Activated T-cell treated with anti-CD3 and anti-CD28 coated beads for 1 hour (primary cell): ENCODE data around the gene PLCG1.
"Not testable (repeated sequence)": the region's sequence is repeated elsewhere in the genome, so short reads cannot be mapped to it uniquely, and the experiment has no call there.

Experiments
- DNase-seq: peaks from one replicate; pipeline ENCODE4 v3.0.0-alpha.2; 2020; ENCODE audit warnings: low read depth

Gene PLCG1

DNA sequence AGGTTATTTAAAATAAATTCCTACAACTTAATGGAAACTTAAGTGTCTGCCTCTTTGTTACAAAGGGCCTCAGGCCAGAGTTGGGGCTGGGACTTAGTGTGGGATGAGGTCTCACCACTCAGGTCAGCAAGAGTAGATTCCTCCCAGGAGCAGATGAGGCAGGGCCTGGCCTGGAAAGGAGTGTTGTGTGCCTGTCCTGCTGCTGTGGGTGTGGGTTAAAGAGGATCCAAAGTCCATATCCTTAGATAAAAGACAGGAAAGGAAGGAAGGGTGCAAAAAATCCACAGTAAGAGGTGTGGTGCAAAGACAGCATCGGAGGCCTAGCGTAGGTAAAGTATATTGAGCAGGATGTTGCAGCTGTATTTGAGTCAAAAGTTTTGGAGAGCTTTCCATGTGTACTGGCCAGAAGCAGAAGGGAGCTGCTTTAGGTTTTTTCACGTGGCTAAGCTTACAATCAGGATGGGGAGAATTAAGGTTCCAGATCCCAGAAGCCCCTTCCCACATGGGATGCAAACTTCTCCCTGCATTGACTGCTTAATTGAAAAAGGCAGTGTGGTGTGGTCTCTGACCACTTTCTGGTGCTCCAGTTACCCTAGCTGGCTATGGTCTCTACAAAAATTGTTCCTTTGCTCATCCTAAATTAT, 12.8 kb upstream of the PLCG1 start:
- DNase-seq = no peak

DNA sequence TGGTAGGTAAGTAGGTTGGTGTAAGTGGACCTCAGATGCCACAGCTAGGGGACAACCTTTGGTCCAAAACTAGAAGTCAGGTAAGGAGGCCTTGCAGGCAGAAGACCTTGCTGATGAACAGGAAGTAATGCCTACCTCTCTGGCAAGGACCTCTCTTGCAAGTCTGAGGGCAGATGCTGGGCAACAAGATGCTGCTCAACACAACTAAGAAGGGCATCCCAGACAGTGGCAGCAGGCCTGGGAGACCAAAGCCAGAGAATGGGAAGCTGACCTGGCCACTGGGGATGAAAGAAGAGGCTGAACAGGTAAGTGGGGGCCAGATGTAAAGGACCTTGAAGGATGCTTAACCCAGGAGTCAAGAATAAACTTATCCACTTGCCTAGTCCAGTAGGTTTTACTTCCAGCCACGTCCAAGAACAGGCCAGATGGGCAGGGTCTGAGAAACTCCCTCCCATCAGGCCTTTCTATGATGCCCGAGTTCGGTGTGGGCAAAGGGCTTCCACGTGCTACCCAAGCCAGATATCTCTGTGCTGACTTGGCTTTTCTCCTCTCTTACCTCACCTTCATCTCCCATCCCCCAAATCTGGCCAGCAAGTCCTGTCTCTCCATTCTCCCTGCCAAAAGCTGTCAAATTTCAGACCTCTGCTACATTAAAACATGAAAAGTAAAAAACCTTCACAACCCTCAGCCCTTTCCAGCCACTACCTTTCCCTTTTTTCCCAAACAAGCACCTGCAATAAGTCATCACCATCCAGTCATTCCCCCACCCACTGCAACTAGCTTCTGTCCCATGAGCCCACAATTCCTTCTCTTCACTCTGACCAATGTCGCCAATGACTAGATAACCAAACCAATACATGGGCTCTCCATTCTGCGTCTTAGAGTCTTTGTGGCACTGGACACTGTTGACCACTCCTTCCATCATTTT, 11.5 kb upstream of the PLCG1 start:
- DNase-seq = no peak

DNA sequence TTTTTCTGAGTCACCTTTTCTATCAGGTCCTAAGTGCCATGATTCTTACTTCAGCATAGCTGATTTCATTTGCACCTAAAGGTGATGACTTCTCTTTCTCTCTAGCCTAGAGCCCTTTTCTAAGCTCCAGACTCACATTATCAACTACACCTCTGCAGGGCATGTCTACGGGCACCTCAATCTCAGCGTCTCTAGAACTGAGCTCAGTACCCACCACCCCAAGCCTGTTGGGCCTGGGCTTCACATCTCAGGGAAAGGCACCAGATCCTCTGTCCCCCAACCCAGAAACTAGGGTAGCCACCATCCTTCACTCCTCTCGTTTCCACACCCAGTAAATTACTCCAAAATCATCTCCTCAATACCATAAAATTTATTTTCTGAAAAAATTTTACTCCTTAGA, 10.6 kb upstream of the PLCG1 start:
- DNase-seq = no peak

DNA sequence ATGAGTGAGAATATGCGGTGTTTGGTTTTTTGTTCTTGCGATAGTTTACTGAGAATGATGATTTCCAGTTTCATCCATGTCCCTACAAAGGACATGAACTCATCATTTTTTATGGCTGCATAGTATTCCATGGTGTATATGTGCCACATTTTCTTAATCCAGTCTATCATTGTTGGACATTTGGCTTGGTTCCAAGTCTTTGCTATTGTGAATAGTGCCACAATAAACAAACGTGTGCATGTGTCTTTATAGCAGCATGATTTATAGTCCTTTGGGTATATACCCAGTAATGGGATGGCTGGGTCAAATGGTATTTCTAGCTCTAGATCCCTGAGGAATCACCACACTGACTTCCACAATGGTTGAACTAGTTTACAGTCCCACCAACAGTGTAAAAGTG, 9.0 kb upstream of the PLCG1 start:
- DNase-seq = not testable (repeated sequence)

DNA sequence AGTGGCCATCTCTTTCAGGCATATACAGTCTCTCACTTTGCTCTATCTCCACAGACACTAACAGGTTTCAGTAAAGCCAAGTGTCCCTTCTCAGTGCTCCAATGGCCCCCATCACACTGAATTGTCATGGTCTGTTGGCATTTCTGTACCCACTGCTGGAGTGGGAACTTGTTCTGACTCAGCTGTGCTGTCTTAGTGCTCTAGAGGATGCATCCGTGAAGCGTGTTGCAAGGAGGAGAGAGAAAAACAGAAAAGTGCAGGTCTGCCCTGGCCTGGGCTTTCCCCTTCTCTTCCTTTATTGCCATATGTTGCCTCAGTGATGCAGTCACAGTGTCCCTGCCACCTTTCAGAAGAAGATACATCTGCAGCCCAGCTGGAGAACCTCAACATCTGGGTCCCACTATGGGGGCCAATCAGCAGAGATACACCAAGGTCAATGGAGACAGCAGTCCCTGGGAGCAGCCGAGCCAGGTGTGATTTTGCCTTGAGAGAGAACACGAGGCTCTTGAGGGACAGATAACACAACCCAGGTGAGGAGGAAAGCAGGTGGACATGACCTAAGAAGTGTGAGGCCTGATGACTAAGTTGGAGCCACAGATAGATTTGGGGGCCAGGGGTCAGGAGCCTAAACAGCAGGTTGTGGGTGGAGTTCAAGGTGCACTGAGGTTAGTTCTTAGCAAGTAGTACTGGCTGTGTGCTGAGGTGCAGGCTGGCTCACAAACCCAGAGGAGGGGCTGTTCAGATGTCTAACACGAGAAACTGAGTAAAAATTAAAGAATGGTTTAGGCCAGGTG, 5.6 kb upstream of the PLCG1 start:
- DNase-seq = no peak

DNA sequence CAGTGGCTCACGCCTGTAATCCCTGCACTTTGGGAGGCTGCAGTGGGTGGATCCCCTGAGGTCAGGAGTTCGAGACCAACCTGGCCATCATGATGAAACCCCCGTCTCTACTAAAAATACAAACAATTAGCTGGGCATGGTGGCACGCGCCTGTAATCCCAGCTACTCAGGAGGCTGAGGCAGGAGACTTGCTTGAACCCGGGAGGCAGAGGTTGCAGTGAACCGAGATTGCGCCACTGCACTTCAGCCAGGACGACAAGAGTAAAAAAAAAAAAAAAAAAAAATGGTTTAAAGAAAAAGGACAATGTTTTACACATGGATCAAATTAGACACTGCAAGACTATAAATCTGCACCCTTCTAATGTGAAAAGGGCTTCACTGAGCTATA, 5.0 kb upstream of the PLCG1 start:
- not testable (repeated sequence) for DNase-seq

DNA sequence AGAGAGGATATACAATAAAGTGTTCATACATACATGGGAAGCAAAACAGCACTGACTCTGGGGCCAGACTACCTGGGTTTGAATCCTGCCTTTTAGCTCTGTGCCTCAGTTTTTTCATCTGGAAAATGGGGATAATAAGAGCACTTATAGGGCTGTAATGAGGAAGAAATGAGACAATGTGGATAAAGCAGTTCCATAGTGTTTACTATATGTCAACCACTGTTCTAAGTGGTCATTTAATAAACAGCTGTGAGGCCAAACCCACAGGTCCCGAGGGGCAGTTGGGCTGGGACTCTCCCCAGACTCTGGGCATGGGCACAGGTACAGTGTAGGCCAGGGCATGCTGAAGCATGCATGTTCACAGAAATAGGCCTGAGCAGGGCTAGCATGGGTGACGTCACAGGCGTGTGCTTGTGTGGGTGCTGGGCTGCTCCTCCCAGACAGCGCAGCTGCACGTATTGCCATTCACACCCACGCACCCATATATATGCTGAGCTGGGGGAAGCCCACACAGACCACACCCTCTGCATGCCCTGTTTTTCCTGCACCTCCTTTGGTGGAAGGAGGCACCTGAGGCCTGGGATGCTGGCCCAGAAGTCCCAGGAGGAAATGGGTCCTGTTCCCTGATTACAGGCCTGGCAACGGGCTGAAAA, 3.5 kb upstream of the PLCG1 start:
- DNase-seq = no peak

DNA sequence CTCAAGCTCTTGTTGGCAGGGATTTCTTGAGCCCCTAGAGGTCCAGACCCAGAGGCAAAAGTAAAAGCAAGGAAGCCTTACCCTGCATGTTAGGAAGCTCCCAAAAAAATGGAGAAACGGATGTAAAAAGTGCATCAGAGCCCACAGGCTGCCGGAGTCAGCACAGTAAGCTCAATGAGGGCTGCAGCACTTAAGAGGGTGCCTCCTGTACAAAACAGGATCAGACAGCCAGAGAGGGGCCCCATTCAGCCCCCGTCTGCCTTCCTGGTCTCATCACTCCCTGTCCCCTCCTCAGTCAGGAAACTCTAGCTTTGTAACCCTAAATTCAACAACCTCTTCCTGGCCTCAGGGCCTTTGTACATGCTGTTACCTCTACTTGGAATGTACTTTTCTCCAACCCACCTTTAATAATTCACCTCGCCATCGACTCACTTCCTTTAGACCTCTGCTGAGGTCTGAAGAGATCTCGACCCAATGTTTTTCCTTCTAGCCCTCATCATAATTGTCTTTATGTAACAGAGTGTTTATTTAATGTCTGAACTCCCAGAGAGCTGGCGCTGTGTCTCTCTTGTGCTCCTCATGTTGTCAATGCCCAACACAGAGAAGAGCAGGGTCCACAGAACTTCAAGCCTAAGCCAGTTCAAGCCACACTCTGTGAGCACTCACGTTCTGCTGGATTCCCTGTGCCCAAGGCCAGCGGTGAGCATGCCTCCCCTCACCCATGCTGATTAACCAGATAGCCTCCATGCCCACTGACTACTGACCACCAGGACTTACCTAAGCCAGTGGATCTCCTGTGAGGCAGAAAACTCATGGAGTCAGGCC, 2.8 kb upstream of the PLCG1 start:
- DNase-seq = no peak

DNA sequence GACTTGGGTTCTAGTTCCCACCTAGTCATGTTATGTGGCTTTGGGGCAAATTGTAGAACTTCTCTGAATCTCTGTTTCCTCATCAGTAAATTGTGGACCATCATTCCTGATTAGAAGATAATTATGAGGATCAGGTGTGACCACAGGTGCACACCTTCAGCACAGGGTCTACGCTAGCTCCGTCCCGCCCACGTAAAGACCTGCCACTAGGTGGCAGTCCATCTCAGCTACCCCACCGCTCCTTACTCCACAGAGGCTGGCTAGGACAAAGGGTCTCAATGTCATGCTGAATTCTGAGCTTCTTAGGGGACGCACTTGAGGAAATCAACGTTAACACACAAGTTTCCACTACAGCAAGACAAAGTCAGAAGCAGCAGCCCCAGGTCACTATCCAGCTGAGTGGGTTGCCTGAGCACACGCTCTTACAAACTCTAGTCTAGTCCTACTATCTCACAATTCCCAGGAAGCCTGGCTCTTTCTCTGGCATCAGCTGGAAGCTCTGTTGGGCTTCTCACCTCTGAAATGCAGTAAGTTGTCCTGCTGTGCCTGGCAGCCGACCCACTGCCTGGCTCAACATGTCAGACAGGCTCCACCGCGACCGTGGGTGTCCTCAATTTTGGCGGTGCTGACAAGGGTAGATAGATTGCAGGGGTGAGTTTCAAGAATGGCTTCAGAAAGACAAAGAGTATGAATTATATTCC, 2.0 kb upstream of the PLCG1 start:
- peak; percentile 55 for DNase-seq

DNA sequence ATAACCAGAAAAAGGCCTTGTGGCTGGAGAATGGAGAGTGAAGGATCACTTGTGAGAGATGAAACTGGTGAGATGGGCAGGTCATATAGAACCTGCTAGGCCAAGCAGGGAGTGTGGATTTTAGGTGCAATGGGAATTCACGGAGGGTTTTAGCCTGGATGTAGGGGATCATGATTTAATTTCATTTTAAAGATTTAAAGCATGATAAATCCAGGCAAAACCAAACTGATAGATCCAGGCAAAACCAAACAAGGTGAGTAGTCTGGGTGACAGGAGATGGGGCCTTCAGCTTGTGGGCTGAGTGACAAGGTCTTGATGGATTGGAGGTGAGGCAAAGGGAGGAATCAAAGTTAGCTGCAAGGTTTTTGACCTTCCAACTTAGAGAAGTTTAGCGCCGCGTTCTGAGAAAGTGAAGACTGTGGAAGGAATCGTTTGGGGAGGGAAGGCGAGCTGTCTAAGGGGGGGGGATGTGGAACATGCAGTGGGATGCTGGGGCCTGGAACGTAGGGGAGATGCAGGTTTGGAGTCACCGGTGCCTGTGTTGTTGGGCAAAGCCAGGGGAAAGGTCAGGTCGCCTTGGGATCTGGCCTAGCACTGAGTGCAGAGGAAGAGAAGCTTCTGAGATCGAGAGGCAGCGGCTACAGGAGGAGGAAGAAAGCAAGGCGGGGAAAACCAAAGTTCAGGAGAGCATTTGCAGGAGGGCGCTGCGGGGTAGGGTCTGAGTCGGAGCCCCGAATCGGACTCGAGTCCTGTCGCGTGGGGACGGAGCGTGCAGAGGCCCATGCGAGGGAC, 1.3 kb upstream of the PLCG1 start:
- no peak for DNase-seq

DNA sequence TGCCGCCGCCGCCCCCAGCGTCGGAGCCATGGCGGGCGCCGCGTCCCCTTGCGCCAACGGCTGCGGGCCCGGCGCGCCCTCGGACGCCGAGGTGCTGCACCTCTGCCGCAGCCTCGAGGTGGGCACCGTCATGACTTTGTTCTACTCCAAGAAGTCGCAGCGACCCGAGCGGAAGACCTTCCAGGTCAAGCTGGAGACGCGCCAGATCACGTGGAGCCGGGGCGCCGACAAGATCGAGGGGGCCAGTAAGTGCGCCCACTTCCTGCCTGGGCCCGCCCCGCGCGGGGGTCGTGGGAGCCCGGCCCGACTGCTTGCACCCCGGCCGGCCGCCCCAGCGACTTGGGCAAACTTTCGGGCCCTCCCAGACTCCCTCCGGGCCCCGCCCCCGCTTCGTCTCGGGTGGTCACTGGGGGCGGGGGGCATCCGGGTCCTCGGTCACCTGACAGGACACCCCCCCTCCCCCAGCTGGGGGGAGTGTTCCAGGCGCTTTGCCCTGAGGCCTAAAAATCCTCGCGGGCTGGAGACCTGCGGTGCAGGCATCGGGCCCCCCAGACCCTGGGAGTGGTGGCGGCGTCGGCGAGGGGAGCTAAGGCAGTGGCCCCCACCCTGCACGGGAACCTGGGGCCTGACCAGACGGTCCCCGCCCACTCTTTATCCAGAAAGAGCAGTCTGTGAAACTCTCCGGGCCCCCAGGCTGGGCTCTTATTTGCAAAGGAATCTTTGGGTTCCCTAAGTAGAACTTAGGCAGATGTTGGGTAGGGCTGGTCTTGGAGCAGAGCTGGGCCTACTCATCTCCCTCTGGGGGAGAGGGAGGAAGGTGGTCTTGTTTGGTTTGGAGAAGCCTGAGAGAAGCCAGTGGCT, 501 bp downstream of the PLCG1 start:
- peak; percentile 45 for DNase-seq

DNA sequence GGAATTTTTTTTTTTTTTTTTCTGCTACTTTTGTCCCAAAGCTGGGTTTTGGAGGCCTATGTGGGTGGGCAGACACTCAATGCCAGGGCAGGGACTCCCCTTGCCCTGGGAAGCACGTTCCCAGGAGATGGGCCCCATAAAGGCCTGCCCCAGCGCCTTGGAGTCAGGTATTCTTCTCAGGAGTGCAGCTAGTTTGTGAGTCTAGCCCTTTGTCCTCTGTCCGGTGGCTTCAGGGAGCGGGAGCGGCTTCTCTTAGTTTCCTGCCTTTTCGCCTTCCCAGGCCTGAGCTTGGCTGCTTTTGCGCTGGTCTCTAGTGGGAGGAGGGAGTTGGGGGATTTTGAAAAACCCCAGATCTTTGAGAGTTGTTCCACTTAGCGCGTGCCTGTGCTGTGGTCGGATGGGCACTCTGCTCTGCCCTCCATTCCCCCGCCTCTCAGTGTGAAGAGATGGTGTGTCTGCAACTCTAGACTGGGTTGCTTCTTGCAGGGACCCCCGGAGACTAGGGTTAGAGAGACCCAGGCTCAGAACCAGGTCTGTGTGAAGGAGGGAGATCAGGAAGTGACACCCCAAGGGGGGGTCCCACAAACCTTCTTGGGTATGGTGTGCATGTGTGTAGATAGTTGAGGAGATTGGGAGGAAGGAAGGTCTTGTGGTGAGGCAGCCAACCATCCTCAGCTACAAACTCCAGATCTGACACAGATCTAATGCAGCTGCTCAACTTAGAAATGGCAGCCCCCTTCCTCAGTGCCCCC, 1.3 kb downstream of the PLCG1 start:
- DNase-seq = no peak

DNA sequence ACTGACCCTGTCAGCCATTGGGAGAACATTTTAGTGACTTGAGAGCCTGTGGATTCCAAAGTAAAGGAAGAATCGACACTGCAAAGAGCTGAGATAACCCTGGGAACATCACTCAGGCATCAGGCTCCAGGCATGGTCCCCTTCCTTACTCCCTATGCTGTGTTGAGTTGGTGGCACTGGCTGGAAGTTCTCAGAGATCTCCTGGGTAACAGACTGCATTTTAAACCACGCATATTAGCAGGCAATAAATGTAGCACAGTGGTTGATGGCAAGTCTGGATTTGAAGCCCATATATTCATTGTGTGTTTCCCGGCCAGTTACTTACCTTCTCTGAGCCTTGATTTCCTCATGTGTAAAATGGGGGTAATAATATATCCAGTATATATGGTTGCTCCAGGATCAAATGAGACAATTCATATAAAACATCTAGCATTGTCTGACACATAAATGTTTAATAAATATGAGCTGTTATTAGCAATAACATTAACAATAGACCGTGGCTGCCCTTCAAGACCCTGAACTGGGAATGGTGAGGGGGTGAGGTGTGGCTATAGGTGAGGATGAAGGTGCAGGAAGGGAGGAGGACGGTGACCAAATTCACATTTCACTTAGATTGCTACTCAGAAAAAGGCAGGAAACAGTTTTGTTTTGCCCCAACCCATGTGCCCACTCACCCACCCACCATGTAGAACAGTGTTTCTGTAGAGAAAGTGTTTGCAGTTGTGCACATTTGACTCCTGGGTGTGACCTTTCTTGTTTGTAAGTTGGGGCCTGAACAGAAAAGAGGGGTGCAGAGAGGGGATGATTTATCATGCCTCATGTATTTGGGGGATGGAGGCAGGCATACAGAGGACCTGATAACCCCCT, 2.1 kb downstream of the PLCG1 start:
- DNase-seq = no peak

DNA sequence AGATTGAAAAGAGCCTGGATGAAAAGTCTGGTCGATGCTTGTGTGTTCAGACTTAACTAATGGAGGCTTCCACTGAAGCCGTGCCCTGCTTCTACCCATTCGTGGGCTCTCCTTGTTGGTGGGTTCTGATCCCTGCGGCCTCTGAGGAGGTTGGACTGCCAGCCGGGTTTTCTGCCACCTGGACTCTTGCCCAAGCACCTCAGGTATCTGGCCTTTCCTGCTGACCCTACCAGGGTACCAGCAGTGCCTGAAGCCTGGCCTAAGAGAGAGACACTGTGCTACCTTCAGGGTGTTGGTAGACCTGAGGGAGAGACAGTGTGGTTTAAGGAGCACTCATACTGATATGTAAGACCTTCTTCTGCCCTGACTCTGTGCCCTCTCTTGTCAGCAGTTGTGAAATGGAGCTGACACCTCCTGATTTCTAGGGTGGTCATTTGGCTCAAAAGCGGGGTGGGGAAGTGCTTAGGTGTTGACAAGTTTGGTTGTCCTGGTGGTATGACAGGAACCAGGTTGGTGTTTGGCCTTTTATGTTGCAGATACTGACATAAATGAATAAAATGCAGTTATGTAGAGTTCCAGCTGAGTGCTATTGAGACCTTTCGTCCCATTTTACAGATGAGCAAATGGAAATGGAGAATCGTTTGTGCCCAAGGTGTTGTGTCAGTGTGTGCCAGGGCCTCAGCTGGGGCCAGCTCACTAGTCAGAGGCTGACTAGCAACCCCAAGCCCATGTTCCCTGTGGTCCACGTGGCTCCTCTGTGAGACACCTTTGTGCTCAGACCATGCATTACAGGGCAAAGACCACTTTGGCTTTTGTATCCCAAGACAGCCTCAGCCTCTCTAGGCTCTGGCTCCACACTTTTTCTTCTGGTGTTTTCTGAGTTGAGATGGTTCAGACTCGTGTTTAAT, 3.1 kb downstream of the PLCG1 start:
- no peak for DNase-seq

DNA sequence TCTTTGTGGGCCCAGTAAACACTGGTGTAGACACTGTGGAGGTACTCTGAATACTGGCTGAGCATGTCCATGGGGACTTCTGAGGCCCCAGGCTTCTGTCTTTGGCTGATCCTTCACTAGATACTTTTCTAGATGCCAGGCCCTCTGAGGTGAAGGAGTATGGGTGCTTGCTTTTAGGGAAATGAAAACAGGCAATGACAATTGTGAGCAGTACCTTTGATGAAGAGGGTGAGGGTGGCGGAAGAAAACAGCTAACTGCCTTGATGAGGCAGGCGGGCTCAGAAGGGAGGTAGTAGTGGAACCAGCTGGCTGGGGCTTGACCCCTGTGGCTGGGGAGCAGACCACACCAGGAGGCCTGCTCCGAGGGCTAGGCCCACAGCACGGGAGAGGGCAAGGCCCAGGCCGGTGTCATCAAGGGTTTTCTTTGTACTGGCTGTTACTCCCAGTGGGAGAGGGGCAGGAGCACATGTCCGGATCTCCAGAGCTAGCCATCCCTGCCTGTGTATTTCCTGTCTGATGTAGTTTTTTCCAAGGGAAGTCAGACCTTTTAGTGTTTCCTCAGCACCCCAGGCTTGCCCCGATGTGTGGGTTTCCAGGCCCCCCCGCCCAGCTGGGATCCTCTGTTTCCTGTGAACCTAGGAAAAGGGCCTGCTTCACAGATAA, 3.9 kb downstream of the PLCG1 start:
- no peak for DNase-seq

DNA sequence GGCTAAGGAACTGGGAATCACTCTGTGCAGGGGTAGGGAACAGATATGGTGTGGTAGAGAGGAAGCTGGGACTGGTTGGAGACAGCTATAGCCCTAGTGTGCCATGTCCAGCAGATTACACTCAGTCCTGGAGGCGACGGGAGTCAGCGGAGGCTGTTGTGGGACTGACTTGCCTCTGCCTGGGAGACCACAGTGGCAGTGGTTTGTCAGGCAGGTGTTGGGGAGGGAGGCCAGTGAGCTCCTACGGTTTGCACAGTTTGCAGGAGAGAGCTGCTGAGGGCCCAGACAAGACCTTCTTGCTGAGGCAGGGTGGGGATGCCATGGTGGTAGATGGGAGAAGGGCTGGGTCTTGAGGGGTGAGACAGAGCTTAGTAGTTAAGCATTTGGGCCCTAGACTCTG, 4.9 kb downstream of the PLCG1 start:
- no peak for DNase-seq
